ENCODE measurements around the gene FMO2. TPM values are rescaled to one million over a fixed set of nuclear protein-coding genes. Genes with fewer than 3 reads are reported as not detected.
A peak's percentile ranks its signal among the peaks of the same experiment; 100 is the strongest.
"Not testable (repeated sequence)": the region's sequence is repeated elsewhere in the genome, so short reads cannot be mapped to it uniquely, and the experiment has no call there.

FMO2 gene
- total RNA-seq, 1 experiment from 2014 or later: not detected

GRCh38 chr1:171221665-171222591, 36.8 kb downstream of the FMO2 start:
- TF ChIP-seq, protein P1, sequence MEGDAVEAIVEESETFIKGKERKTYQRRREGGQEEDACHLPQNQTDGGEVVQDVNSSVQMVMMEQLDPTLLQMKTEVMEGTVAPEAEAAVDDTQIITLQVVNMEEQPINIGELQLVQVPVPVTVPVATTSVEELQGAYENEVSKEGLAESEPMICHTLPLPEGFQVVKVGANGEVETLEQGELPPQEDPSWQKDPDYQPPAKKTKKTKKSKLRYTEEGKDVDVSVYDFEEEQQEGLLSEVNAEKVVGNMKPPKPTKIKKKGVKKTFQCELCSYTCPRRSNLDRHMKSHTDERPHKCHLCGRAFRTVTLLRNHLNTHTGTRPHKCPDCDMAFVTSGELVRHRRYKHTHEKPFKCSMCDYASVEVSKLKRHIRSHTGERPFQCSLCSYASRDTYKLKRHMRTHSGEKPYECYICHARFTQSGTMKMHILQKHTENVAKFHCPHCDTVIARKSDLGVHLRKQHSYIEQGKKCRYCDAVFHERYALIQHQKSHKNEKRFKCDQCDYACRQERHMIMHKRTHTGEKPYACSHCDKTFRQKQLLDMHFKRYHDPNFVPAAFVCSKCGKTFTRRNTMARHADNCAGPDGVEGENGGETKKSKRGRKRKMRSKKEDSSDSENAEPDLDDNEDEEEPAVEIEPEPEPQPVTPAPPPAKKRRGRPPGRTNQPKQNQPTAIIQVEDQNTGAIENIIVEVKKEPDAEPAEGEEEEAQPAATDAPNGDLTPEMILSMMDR (IDR thresholded peaks at IDR 0.05; ENCODE audit: insufficient read depth in 1 of 2, low read depth in 1 of 2, low read length in 1 of 2, severe bottlenecking in 1 of 2, unreplicated experiment in 1 of 2): no peak
- intact Hi-C loops (cut with micrococcal nuclease; ENCODE audit: unreplicated experiment): no loop called here

GRCh38 chr1:171222936-171223335, 37.8 kb downstream of the FMO2 start:
- Histone ChIP-seq H3K27me3 (replicated peaks; ENCODE audit: control insufficient read depth, insufficient read depth, low read length) (no peaks in the 10 kb centered on the region), H3K9me3 (no peaks in the 10 kb centered on the region; the same call in 1 of the 2 replicates), H3K36me3 (ENCODE audit: control insufficient read depth, insufficient read depth, low read length) (no peaks in the 10 kb centered on the region), H3K4me3 (ENCODE audit: low read depth, low read length) (no peak overlapping the region), H3K4me1 (no peaks in the 10 kb centered on the region)
- no TSS peak for BruUV-seq (replicated peaks)
- CTCF ChIA-PET: no interaction called here
- Mint-ChIP-seq H3K9me3 (ENCODE audit: unreplicated experiment) (no peaks in the 10 kb centered on the region), H3K27ac (ENCODE audit: unreplicated experiment) (no peak overlapping the region), H3K27me3 (ENCODE audit: insufficient read depth, unreplicated experiment) (no peaks in the 10 kb centered on the region), H3K4me1 (ENCODE audit: low read depth, unreplicated experiment) (peaks cover 15% of the 10 kb centered on the region), H3K36me3 (ENCODE audit: insufficient read depth, unreplicated experiment) (no peaks in the 10 kb centered on the region), H3K4me3 (ENCODE audit: unreplicated experiment) (no peak overlapping the region)
- POLR2A ChIA-PET: no interaction called here
- no peak for DNase-seq
- TF ChIP-seq, protein P1 (IDR thresholded peaks at IDR 0.05; ENCODE audit: insufficient read depth in 1 of 2, low read depth in 1 of 2, low read length in 1 of 2, severe bottlenecking in 1 of 2, unreplicated experiment in 1 of 2): no peak
- intact Hi-C loops (cut with micrococcal nuclease; ENCODE audit: unreplicated experiment): no loop called here

More at GRCh38 chr1:171221665-171222591, 36.8 kb downstream of the FMO2 start:
- Histone ChIP-seq H3K4me3 (ENCODE audit: low read depth, low read length) (no peak overlapping the region), H3K4me1 (no peaks in the 10 kb centered on the region), H3K36me3 (ENCODE audit: control insufficient read depth, insufficient read depth, low read length) (no peaks in the 10 kb centered on the region), H3K9me3 (no peaks in the 10 kb centered on the region; the same call in 1 of the 2 replicates), H3K27me3 (replicated peaks; ENCODE audit: control insufficient read depth, insufficient read depth, low read length) (no peaks in the 10 kb centered on the region)
- peaks cover 15% of the 10 kb centered on the region for H3K4me1 Mint-ChIP-seq (ENCODE audit: low read depth, unreplicated experiment)
- ChIA-PET POLR2A (no interaction called here), CTCF (no interaction called here)
- H3K36me3 Mint-ChIP-seq (ENCODE audit: insufficient read depth, unreplicated experiment): no peaks in the 10 kb centered on the region
- no TSS peak for BruUV-seq (replicated peaks)
- no peaks in the 10 kb centered on the region for H3K27me3 Mint-ChIP-seq (ENCODE audit: insufficient read depth, unreplicated experiment)
- peak overlapping the region; percentile 7 for H3K27ac Mint-ChIP-seq (ENCODE audit: unreplicated experiment)
- no peak overlapping the region for H3K4me3 Mint-ChIP-seq (ENCODE audit: unreplicated experiment)
- DNase-seq: no peak
- no peaks in the 10 kb centered on the region for H3K9me3 Mint-ChIP-seq (ENCODE audit: unreplicated experiment)

DNA sequence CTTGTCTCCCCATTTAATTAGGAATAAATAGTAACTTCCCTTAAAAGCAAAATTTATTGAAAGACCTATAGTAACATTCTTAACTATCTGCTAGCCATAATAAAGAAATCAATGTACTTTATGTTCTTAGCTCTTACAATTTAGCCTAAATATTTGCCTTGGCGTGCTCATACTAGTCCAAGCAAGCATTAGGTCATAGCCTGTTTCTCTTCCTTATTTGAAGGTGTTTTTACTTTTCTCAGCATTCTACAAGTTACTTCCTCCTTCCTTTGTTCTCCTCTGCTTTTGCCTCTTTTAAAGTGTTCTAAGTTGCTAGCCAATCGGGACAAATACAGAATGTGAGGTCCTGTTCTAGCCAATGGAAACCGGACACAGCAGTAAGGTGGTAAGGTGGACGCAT, 39.2 kb downstream of the FMO2 start:
- DNase-seq; H3K9me3 Mint-ChIP-seq (ENCODE audit: unreplicated experiment); CTCF ChIA-PET; H3K36me3 Mint-ChIP-seq (ENCODE audit: insufficient read depth, unreplicated experiment); H3K4me3 ChIP-seq (ENCODE audit: low read depth, low read length); intact Hi-C loops (cut with micrococcal nuclease; ENCODE audit: unreplicated experiment); BruUV-seq (replicated peaks); H3K9me3 ChIP-seq; H3K27me3 Mint-ChIP-seq (ENCODE audit: insufficient read depth, unreplicated experiment); POLR2A ChIA-PET; H3K27ac Mint-ChIP-seq (ENCODE audit: unreplicated experiment); H3K4me1 ChIP-seq; H3K4me3 Mint-ChIP-seq (ENCODE audit: unreplicated experiment); H3K27me3 ChIP-seq (replicated peaks; ENCODE audit: control insufficient read depth, insufficient read depth, low read length); H3K36me3 ChIP-seq (ENCODE audit: control insufficient read depth, insufficient read depth, low read length): not testable (repeated sequence)
- peaks cover 15% of the 10 kb centered on the region for H3K4me1 Mint-ChIP-seq (ENCODE audit: low read depth, unreplicated experiment)
